SH-SY5Y (cell line): ENCODE data around the gene FAR1.

Experiments used
- GATA2 ChIP-seq: IDR thresholded peaks from 2 replicates; pipeline ENCODE4 v1.6.1; 2011; ENCODE audit warnings: mild to moderate bottlenecking, low read depth, low read length
- GATA3 ChIP-seq: IDR thresholded peaks from 2 replicates; pipeline ENCODE4 v1.6.1; 2011; ENCODE audit warnings: low read depth, mild to moderate bottlenecking, low read length, moderate library complexity

DNA sequence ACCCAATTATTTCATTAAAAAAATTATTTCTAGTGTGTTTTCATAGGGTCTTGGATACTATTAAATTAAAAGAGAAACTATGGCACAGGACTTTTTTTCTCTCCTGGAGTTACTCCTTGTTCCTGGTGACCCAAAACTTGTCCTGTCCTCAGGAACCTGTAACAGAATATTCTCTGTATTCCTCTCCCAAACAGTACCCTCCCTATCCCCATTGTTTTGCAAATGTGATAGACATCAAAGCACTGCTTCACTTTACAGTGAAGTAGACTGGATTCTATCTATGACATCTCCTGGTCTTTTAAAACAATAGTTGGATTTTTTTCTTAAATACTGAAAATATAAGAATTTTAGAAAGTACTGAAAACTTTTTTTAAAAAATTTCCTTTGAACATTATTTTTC lies 37.2 kb downstream of the FAR1 start:
- TF ChIP-seq GATA2, result no peak
- no peak for TF ChIP-seq GATA3
